Epithelial cell of proximal tubule (primary cell): ENCODE results near the gene MCC. TPM values are rescaled to one million over a fixed set of nuclear protein-coding genes. Genes with fewer than 3 reads are reported as not detected.

ENCODE experiments used
- DNase-seq: peaks from one replicate; pipeline ENCODE4 v3.0.0-alpha.2; 2011; ENCODE audit warnings: low read depth
- H3K4me3 ChIP-seq: 2 replicates; pipeline ENCODE4 v1.5.1; 2011; ENCODE audit warnings: low read depth, mild to moderate bottlenecking, low read length
- total RNA-seq: library from RNA; depleted of rRNA; stranded (reverse); fragments of >200 nt; gene quantifications from 2 replicates; pipeline ENCODE4 v1.2.3, GENCODE V29; 2015
- TF ChIP-seq, protein P1 (sequence below): conservative IDR thresholded peaks from 2 replicates; pipeline ENCODE4 v1.5.1; 2012; ENCODE audit warnings: low read depth, mild to moderate bottlenecking, low read length

Gene MCC
- total RNA-seq, 1 donor from 2014 or later: 6.3 TPM

DNA sequence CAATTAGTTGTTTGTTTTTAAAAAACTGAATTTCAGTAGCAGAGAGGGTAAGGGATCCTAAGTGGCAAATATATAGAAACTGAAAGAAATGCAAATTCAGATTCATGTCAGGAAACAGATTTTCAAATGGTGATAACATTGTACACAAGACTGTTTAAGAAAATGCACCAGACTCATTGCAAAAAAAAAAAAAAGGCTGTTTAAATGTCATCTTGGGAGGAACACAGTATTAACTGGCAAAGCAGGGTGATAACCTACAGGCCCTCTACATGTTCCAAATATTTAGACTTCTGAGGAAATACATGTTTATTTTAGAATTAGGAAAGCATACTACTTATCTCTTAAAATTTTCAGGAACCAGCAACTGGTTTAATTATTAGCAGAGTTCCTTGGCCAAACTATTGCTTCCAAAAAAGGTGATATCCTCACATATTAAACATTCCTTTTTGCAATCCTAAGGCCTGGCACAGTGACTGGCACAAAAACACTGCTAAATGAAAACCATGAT is 167.9 kb downstream of the MCC start:
- TF ChIP-seq, protein P1, sequence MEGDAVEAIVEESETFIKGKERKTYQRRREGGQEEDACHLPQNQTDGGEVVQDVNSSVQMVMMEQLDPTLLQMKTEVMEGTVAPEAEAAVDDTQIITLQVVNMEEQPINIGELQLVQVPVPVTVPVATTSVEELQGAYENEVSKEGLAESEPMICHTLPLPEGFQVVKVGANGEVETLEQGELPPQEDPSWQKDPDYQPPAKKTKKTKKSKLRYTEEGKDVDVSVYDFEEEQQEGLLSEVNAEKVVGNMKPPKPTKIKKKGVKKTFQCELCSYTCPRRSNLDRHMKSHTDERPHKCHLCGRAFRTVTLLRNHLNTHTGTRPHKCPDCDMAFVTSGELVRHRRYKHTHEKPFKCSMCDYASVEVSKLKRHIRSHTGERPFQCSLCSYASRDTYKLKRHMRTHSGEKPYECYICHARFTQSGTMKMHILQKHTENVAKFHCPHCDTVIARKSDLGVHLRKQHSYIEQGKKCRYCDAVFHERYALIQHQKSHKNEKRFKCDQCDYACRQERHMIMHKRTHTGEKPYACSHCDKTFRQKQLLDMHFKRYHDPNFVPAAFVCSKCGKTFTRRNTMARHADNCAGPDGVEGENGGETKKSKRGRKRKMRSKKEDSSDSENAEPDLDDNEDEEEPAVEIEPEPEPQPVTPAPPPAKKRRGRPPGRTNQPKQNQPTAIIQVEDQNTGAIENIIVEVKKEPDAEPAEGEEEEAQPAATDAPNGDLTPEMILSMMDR: no peak
- no peak overlapping the region for H3K4me3 ChIP-seq
- no peak for DNase-seq

DNA sequence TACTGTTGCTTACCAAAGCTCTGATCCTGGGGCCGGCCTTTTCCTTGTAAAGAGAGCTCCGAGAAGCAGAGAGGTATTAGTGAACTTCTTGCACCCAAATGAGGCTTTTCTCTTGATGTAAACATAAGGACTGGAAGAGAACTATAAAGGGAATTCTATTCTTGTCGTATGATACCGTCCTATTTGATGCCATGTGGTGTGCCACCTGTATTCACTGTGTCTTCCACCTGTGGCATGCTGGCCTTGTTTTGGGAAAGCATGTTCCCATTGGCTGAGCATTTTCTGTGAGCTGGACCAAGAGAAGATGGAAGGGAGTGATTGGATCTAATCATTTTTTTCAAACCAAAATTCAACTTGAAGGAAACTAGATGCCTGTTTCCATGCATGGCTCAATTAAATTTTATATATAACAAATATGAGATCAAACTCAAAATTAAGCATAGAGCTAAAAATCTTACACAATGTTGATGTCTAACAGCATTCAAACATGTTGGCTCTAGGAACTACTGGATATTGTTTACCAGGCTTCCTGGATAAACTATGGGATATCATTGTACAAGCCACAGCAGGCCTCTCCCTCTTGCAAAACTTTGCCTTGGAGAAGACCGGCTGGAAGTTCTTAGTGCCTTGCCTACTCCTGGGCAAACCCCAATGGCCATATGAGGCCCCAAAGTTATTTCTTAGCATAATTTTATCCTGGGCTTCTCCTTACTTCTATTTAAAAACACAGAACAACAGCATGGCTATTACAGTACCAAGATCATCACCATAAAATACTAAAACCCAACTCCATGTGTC is 168.8 kb downstream of the MCC start:
- TF ChIP-seq, protein P1: no peak
- DNase-seq: no peak
- no peak overlapping the region for H3K4me3 ChIP-seq

DNA sequence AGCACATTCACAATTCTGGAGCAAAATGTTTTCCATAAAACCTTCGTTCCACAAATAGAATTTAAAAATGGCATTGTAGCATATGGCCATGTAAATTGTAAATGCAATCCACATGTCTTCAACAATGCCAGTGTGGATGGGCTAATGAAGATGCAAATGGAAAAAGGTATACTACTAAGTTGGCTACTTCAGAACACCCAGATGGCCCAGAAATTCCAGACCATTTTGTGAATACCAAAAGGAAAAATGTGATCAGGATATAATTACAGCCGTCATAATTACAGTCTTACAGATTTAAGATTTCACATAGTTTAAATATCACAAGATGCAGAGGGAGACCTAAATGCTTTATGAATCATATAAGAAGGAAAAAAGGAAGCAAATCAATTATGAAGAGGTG is 170.6 kb downstream of the MCC start:
- TF ChIP-seq, protein P1: no peak
- no peak for DNase-seq
- no peak overlapping the region for H3K4me3 ChIP-seq

DNA sequence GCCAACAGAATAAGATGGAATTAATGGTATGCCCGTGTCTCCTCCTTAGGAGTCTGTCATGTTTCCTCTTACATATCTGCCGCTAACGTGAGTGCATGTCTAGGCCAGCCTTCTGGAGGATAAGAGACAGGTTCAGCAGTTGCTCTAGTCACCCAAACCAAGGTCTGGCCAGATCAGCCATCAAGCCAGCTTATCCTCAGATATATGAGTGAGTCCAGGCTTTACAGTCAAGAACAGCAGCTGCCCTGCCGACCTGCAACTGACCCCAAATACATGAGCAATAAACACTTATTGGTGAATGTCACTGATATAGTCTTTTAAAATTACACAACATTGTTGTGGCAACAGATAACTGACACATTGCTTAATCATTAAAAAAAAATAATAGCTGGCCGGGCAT is 177.0 kb downstream of the MCC start:
- no peak overlapping the region for H3K4me3 ChIP-seq
- no peak for DNase-seq
- TF ChIP-seq, protein P1: no peak

DNA sequence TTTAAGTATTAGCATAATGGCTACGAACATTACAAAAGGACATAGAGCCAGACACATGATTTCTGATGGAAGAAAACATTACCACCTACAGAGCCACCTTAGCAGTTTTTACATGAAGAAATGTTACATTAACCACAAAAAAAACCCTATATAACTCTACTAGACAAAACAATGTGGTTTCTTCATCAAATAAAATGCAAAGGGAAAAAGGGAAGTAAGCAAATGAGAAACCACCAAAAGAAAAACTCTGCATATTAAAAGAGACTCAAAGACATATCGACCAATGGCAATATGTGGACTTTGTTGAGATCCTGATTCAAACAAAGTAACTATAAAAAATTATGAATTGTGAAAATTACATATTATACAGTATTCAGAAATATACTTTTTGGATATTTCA is 186.1 kb downstream of the MCC start:
- no peak overlapping the region for H3K4me3 ChIP-seq
- TF ChIP-seq, protein P1: no peak
- no peak for DNase-seq

DNA sequence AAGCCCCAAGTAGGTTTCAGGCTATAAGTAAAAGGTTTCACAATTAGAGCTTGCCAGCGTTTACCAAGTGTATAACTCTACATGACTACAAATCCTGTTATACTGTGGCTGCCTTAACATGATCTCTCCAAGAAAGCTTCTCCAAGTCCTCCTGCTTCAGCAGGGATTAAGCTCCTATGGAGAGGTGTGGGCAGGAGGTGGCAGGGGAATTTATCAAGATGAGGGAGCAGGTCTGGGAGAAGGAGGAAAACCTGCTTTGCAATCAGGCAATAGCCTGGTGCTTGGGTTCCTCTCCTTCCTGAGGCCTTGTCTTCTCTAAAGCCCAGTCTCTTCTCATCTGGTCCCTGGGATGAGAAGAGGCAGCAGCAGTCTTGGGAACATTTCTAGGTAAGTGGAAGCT is 188.7 kb downstream of the MCC start:
- TF ChIP-seq, protein P1: no peak
- no peak for DNase-seq
- H3K4me3 ChIP-seq: no peak overlapping the region

DNA sequence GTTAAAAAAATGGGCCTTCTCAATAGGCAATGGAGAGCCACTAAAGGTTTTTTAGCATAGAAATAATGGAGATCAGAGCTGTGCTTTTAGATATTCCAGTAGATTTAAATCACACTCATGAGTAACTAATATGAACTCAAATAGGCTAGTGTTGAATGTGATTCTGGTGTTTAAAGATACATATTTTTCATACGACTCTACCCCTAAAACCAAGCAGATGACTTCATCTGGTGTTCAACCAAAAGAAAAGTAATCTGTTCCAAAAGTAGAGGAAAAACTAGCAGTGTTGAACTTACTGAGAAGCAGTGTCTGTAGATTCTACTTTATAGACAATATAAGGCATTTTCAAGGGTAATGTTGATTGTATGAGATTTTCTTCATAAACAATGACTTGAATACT is 191.6 kb downstream of the MCC start:
- no peak for DNase-seq
- TF ChIP-seq, protein P1: no peak
- H3K4me3 ChIP-seq: no peak overlapping the region
